Mucosa of stomach (tissue), 1 donor: ENCODE results near the gene DOC2A.
"Not testable (repeated sequence)": the region's sequence is repeated elsewhere in the genome, so short reads cannot be mapped to it uniquely, and the experiment has no call there.

Experiments used
- H3K27me3 ChIP-seq: one replicate; pipeline ENCODE4 v1.7.0; 2013; ENCODE audit warnings: mild to moderate bottlenecking, low read length; ENCODE audit not compliant: control insufficient read depth, insufficient read depth
- H3K36me3 ChIP-seq: one replicate; pipeline ENCODE4 v1.7.0; 2013; ENCODE audit warnings: low read length; ENCODE audit not compliant: control insufficient read depth, insufficient read depth
- H3K4me1 ChIP-seq: one replicate; pipeline ENCODE4 v1.7.0; 2013; ENCODE audit warnings: mild to moderate bottlenecking, low read length; ENCODE audit not compliant: control insufficient read depth, insufficient read depth
- H3K4me3 ChIP-seq: one replicate; pipeline ENCODE4 v1.7.0; 2013; ENCODE audit warnings: low read length
- H3K9ac ChIP-seq: one replicate; pipeline ENCODE4 v1.7.0; 2013; ENCODE audit warnings: mild to moderate bottlenecking, low read length, moderate library complexity
- H3K9me3 ChIP-seq: one replicate; pipeline ENCODE4 v1.7.0; 2013; ENCODE audit warnings: mild to moderate bottlenecking, low read length, moderate library complexity; ENCODE audit not compliant: control insufficient read depth
- donor health status: Pancreatic carcinoma.

DOC2A gene

DNA sequence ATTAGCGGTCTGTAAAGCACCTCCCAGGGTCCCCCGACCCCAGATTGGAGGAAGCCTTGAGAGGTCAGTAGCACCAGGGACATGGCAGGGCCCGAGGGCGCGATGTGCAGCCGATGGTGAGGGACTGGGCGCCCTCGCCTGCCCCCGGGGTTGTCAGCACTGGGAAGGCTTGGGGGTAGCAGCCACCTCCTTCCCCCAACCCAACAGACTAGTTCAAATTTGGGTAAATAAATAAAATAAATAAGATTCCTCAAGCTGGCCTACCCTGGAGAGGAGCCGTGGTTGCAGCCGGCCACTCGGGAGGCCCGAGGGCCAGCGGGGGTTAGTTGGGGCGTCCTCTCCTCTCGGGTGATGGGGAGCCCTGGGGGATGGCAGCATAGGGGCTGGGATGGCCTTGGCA lies 13.6 kb upstream of the DOC2A start:
- Histone ChIP-seq H3K27me3 (peaks cover 31% of the 10 kb centered on the region), H3K4me1 (peaks cover 10% of the 10 kb centered on the region), H3K9ac (no peak overlapping the region), H3K36me3 (no peaks in the 10 kb centered on the region), H3K9me3 (no peaks in the 10 kb centered on the region), H3K4me3 (no peak overlapping the region)

DNA sequence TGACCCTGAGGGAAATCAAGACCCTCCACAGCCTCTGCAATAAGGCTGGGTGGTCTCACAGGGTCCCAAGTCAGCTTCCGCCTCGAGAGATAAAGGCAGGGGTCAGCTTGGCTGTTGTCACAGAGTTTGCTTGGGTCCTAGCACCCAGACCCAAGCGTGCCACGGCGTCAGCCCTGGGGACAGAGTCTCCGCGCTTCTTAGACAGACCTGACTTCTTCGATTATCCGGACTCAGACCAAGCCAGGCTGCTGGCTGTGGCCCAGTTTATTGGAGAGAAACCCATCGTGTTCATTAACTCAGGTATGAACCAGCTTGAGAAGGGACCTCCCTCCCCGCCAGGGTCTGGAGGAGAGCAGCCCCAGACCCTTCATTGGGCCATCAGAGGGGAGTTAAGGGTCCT lies 12.8 kb upstream of the DOC2A start:
- H3K9me3 ChIP-seq: no peaks in the 10 kb centered on the region
- H3K4me1 ChIP-seq: peaks cover 10% of the 10 kb centered on the region
- no peak overlapping the region for H3K9ac ChIP-seq
- no peaks in the 10 kb centered on the region for H3K36me3 ChIP-seq
- H3K4me3 ChIP-seq: no peak overlapping the region
- peaks cover 23% of the 10 kb centered on the region for H3K27me3 ChIP-seq

DNA sequence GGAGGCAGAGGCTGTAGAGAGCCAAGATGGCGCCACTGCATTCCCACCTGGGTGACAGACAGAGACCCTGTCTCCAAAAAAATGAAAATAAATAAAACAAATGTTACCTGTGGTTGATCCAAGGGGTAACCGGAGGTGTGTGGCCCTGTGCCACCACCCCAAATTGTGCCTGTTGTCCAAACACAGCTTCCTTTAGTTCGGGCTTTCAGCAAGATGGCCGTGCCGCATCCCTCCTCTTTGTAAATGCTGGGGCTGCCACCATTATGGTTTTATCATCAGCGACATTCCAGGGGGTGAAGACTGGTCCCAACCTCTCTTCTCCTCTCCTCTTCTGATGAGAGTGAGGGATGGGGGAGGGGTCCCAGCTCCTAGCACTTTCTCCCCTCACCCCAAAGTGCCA lies 12.1 kb upstream of the DOC2A start, which contains the start of gene C16orf92:
Gene C16orf92, plus strand, starts transcription at position 312 of the 400 bp plus-strand sequence. CDS start 143 bp downstream, outside the sequence.
- Histone ChIP-seq H3K4me1 (peaks cover 10% of the 10 kb centered on the region), H3K36me3 (no peaks in the 10 kb centered on the region), H3K9ac (no peak within 1 kb of the TSS), H3K4me3 (no peak within 1 kb of the TSS), H3K27me3 (peaks cover 16% of the 10 kb centered on the region), H3K9me3 (no peaks in the 10 kb centered on the region)

DNA sequence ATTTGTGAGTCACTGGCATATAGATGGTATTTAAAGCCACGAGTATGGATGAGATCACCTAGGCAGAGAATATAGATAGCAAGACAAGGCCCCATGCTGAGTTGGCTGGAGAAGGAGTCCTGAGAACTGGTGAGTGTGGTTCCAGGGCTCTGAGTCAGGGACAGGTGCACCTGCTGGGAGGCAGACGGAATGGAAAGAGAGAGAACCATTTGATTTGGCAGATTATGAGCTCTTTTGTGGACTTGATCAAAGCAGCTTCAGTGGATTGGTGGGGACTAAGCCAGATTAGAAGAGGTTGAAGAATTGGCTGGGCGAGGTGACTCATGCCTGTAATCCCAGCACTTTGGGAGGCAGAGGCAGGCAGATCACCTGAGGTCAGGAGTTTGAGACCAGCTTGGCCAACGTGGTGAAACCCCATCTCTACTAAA lies 7.9 kb upstream of the DOC2A start:
- peaks cover 10% of the 10 kb centered on the region for H3K4me1 ChIP-seq
- H3K27me3 ChIP-seq: peaks cover 5% of the 10 kb centered on the region
- H3K4me3 ChIP-seq: no peak overlapping the region
- H3K9me3 ChIP-seq: no peaks in the 10 kb centered on the region
- no peak overlapping the region for H3K9ac ChIP-seq
- H3K36me3 ChIP-seq: no peaks in the 10 kb centered on the region

DNA sequence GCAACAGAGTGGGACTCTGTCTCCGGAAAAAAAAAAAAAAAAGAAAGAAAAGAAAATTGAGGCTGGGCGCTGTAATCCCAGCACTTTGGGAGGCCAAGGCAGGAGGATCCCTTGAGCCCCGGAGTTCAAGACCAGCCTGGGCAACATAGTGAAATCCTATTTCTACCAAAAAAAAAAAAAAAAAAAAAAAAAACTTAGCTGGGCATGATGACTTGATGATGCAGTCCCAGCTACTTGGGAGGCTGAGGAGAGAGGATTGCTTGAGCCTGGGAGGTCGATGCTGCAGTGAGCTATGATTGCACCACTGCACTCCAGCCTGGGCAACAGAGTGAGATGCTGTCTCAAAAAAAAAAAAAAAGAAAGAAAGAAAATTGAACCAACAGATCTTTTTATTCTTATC lies 7.1 kb upstream of the DOC2A start:
- not testable (repeated sequence) for H3K9me3 ChIP-seq, H3K9ac ChIP-seq, H3K36me3 ChIP-seq, H3K4me3 ChIP-seq, H3K27me3 ChIP-seq, H3K4me1 ChIP-seq

DNA sequence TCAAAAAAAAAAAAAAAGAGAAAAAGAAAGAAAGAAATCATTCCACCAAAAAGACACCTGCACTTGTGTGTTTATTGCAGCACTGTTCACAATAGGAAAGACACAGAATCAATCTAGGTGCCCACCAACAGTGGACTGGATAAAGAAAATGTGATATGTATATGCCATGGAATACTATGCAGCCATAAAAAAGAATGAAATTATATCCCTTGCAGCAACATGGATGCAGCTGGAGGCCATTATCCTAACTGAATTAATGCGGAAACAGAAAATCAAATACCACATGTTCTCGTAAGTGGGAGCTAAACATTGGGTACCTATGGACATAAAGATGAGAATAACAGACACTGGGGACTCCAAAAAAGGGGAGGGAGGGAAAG lies 6.4 kb upstream of the DOC2A start:
- Histone ChIP-seq H3K4me1 (peaks cover 10% of the 10 kb centered on the region), H3K4me3 (no peak overlapping the region), H3K27me3 (peaks cover 5% of the 10 kb centered on the region), H3K36me3 (no peaks in the 10 kb centered on the region), H3K9me3 (no peaks in the 10 kb centered on the region), H3K9ac (no peak overlapping the region)

DNA sequence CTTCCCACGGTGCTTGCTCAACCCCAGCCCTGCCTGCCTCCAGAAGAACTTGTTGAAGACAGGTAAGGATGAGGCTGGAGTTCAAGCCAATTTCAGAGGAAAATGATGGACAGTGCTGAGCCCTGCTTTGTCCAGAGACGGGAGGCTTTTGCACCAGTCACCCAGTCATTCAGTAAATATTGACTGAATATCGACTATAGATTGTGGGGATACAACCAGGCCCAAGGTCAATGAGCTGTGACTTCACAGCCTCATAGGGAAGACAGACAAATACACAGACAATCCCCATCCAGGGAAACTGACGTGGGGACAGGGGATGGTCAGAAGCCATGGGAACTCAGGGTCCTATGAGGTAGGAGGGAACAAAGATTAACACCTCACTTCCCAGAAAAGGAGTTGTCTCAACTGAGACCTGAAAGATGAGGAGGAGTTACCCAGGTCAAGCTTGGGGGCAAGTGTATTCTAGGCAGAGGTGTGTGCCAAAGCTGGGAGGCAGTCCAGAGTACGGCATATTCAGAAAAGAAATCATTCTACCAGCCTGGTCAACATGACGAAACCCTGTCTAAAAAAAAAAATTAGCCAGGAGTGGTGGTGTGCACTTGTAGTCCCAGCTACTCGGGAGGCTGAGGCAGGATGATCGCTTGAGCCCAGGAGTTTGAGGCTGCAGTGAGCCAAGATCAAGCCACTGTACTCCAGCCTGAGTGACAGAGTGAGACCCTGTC lies 5.9 kb upstream of the DOC2A start:
- H3K4me1 ChIP-seq: peaks cover 11% of the 10 kb centered on the region
- peaks cover 11% of the 10 kb centered on the region for H3K27me3 ChIP-seq
- H3K9me3 ChIP-seq: no peaks in the 10 kb centered on the region
- H3K9ac ChIP-seq: no peak overlapping the region
- no peak overlapping the region for H3K4me3 ChIP-seq
- H3K36me3 ChIP-seq: no peaks in the 10 kb centered on the region

DNA sequence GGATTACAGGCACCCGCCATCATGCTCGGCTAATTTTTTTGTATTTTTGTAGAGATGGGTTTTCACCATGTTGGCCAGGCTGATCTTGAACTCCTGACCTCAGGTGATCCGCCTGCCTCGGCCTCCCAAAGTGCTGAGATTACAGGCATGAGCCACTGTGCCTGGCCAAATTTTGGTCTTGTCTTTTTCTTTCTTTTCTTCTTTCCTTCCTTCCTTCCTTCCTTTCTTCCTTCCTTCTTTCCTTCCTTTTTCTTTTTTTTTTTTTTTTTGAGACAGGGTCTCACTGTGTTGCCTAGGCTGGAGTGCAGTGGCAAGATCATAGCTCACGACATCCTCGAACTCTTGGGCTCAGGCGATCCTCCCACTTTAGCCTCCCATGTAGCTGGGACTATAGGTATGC lies 4.6 kb upstream of the DOC2A start:
- H3K27me3 ChIP-seq: peaks cover 13% of the 10 kb centered on the region
- not testable (repeated sequence) for H3K9me3 ChIP-seq, H3K4me1 ChIP-seq, H3K36me3 ChIP-seq, H3K4me3 ChIP-seq, H3K9ac ChIP-seq

DNA sequence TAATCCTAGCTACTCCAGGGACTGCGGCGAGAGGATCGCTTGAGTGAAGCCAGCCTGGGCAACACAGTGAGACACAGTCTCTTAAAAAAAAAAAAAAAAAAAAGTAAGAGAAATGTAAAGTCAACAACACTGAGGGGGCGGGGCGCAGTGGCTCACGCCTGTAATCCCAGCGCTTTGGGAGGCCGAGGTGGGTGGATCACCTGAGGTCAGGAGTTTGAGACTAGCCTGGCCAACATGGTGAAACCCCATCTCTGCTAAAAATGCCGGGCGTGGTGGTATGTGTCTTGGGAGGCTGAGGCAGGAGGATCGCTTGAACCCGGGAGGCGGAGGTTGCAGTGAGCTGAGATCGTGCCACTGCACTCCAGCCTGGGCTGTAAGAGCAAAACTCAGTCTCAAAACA lies 1.8 kb upstream of the DOC2A start:
- H3K9me3 ChIP-seq, H3K4me3 ChIP-seq, H3K36me3 ChIP-seq, H3K9ac ChIP-seq: not testable (repeated sequence)
- peaks cover 10% of the 10 kb centered on the region for H3K4me1 ChIP-seq
- peaks cover 39% of the 10 kb centered on the region for H3K27me3 ChIP-seq

DNA sequence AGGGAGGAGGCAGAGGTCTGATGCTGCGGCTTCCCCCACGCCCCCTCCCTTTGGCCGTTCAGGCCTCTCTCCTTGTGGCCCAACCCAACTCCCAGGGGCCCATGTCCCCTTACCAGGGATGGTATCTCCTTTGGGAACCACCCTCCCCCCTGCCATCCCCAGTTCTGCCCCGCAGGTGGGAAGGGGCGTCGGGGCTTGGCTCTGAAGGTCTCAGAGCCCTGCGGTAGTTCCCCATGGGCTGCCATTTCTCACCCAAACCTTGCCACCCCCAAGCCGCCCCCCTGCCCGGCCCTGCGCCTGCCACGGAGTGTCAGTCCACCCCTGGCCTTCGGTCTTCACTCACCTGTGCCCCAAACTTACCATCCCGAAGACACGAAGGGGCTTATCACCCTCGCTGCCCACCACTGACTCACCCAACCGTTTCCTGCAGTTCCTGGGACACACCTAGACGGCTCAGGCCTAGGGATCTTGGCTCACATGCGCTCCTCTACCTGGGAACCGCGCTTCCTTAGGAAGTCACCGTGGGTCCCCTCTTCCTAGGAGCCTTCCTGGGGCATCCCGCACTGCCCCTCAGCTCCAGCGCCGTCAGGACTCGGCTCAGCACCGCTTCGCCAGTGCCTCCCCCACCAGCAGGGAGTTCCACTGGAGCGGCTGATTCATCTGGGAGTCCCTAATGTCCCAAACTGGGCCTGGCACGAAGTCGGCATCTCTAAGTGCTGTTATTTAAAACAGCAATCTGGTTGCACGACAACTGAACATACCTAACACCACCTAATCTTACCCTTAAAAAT lies 1.1 kb upstream of the DOC2A start:
- Histone ChIP-seq H3K9ac (no peak overlapping the region), H3K27me3 (peaks cover 42% of the 10 kb centered on the region), H3K4me3 (no peak overlapping the region), H3K36me3 (no peaks in the 10 kb centered on the region), H3K9me3 (no peaks in the 10 kb centered on the region), H3K4me1 (peaks cover 10% of the 10 kb centered on the region)

DNA sequence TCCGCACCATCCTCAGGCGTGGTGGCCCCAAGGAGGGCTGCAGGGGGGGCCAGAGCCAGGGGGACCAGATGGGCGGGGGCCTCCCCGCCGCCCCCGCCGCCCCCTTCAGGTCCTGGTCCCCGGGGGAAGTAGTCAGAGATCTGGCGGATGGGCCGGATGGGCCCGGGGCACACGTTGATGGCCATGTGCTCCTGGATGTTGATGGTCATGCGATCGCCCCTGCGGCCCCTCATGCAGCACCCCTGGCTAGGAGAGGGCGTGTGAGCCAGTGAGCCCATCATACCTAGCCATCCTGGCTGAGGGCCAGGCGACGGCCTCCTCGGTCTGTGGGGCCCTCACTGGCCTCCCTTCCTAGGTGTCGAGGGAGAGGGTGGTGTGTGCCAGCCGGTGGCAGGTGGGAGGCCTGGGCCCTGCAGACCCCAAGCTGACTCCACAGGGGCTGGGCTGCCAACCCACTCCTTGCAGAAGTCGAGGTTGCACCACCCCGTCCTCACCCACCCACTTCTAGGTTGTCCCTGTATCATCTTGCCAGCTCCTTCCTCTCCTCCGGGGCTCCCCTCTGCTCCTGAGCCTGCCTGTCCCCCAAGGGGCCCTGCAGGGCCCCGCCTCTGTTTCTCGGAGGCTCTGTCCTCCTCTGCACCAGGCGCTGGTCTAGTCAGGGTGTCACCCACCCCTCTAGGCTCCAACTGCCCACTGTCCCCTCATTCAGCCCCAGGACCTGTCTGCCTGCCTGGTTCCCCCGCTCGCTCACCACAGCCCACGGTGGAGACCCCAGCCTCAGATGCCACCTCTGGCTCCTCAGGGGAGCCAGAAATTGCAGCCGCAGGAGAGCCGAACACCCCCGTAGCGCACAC lies 610 bp downstream of the DOC2A start:
- H3K27me3 ChIP-seq: peaks cover 42% of the 10 kb centered on the region
- no peaks in the 10 kb centered on the region for H3K9me3 ChIP-seq
- H3K9ac ChIP-seq: no peak overlapping the region
- H3K4me1 ChIP-seq: peaks cover 13% of the 10 kb centered on the region
- no peaks in the 10 kb centered on the region for H3K36me3 ChIP-seq
- H3K4me3 ChIP-seq: no peak overlapping the region
